ENCODE results near the gene MAFB.

MAFB gene

GRCh38 chr20:40646361-40646760 lies 42.7 kb downstream of the MAFB start:
- Histone ChIP-seq H3K4me1 (ENCODE audit: control insufficient read depth, insufficient read depth, low read length) (peaks cover 4% of the 10 kb centered on the region), H3K4me3 (ENCODE audit: insufficient read depth, low read depth, low read length) (no peak overlapping the region), H3K9me3 (ENCODE audit: control insufficient read depth, low read length) (no peaks in the 10 kb centered on the region), H3K27ac (ENCODE audit: insufficient read depth, low read depth, low read length, poor library complexity, severe bottlenecking) (no peak overlapping the region), H3K27me3 (ENCODE audit: control insufficient read depth, insufficient read depth, low read length, poor library complexity, severe bottlenecking) (no peaks in the 10 kb centered on the region), H3K36me3 (ENCODE audit: control insufficient read depth, insufficient read depth, low read length) (no peaks in the 10 kb centered on the region)
- 26 to 33% methylated on average over 7 to 8 of the region's 8 CpGs for WGBS, 2 experiments

GRCh38 chr20:40644863-40645262 lies 44.2 kb downstream of the MAFB start:
- Histone ChIP-seq H3K27ac (ENCODE audit: insufficient read depth, low read depth, low read length, poor library complexity, severe bottlenecking) (no peak overlapping the region), H3K36me3 (ENCODE audit: control insufficient read depth, insufficient read depth, low read length) (no peaks in the 10 kb centered on the region), H3K9me3 (ENCODE audit: control insufficient read depth, low read length) (no peaks in the 10 kb centered on the region), H3K27me3 (ENCODE audit: control insufficient read depth, insufficient read depth, low read length, poor library complexity, severe bottlenecking) (no peaks in the 10 kb centered on the region), H3K4me3 (ENCODE audit: insufficient read depth, low read depth, low read length) (no peak overlapping the region), H3K4me1 (ENCODE audit: control insufficient read depth, insufficient read depth, low read length) (peaks cover 4% of the 10 kb centered on the region)
- WGBS, 2 experiments = 90 to 96% methylated on average over 2 of the region's 2 CpGs

GRCh38 chr20:40643891-40644290 lies 45.1 kb downstream of the MAFB start:
- no peaks in the 10 kb centered on the region for H3K36me3 ChIP-seq (ENCODE audit: control insufficient read depth, insufficient read depth, low read length)
- 72 to 74% methylated on average over 5 of the region's 5 CpGs for WGBS, 2 experiments
- no peak overlapping the region for H3K4me3 ChIP-seq (ENCODE audit: insufficient read depth, low read depth, low read length)
- no peak overlapping the region for H3K27ac ChIP-seq (ENCODE audit: insufficient read depth, low read depth, low read length, poor library complexity, severe bottlenecking)
- H3K4me1 ChIP-seq (ENCODE audit: control insufficient read depth, insufficient read depth, low read length) = peaks cover 4% of the 10 kb centered on the region
- H3K27me3 ChIP-seq (ENCODE audit: control insufficient read depth, insufficient read depth, low read length, poor library complexity, severe bottlenecking) = no peaks in the 10 kb centered on the region
- H3K9me3 ChIP-seq (ENCODE audit: control insufficient read depth, low read length) = no peaks in the 10 kb centered on the region

- Histone ChIP-seq H3K27me3 (ENCODE audit: control insufficient read depth, insufficient read depth, low read length, poor library complexity, severe bottlenecking) (no peaks in the 10 kb centered on the region), H3K4me1 (ENCODE audit: control insufficient read depth, insufficient read depth, low read length) (peaks cover 4% of the 10 kb centered on the region), H3K9me3 (ENCODE audit: control insufficient read depth, low read length) (no peaks in the 10 kb centered on the region), H3K4me3 (ENCODE audit: insufficient read depth, low read depth, low read length) (no peak overlapping the region), H3K36me3 (ENCODE audit: control insufficient read depth, insufficient read depth, low read length) (no peaks in the 10 kb centered on the region), H3K27ac (ENCODE audit: insufficient read depth, low read depth, low read length, poor library complexity, severe bottlenecking) (no peak overlapping the region)
- WGBS, 2 experiments = 77 to 83% methylated on average over 4 of the region's 4 CpGs
These were observed 47.2 kb downstream of the MAFB start for GRCh38 chr20:40641809-40642208.

- Histone ChIP-seq H3K27ac (ENCODE audit: insufficient read depth, low read depth, low read length, poor library complexity, severe bottlenecking) (no peak overlapping the region), H3K4me3 (ENCODE audit: insufficient read depth, low read depth, low read length) (no peak overlapping the region), H3K4me1 (ENCODE audit: control insufficient read depth, insufficient read depth, low read length) (peaks cover 4% of the 10 kb centered on the region), H3K9me3 (ENCODE audit: control insufficient read depth, low read length) (no peaks in the 10 kb centered on the region), H3K36me3 (ENCODE audit: control insufficient read depth, insufficient read depth, low read length) (no peaks in the 10 kb centered on the region), H3K27me3 (ENCODE audit: control insufficient read depth, insufficient read depth, low read length, poor library complexity, severe bottlenecking) (no peaks in the 10 kb centered on the region)
- 90 to 91% methylated on average over 2 of the region's 2 CpGs for WGBS, 2 experiments
These were observed 47.8 kb downstream of the MAFB start for GRCh38 chr20:40641202-40641601.

GRCh38 chr20:40640667-40641066 lies 48.4 kb downstream of the MAFB start:
- Histone ChIP-seq H3K36me3 (ENCODE audit: control insufficient read depth, insufficient read depth, low read length) (no peaks in the 10 kb centered on the region), H3K27ac (ENCODE audit: insufficient read depth, low read depth, low read length, poor library complexity, severe bottlenecking) (no peak overlapping the region), H3K4me1 (ENCODE audit: control insufficient read depth, insufficient read depth, low read length) (no peaks in the 10 kb centered on the region), H3K27me3 (ENCODE audit: control insufficient read depth, insufficient read depth, low read length, poor library complexity, severe bottlenecking) (no peaks in the 10 kb centered on the region), H3K9me3 (ENCODE audit: control insufficient read depth, low read length) (no peaks in the 10 kb centered on the region), H3K4me3 (ENCODE audit: insufficient read depth, low read depth, low read length) (no peak overlapping the region)
- WGBS, 2 experiments = 87% methylated on average over 2 of the region's 2 CpGs; no CpG with 5 or more reads in 1 of the 2 experiments

- H3K27ac ChIP-seq (ENCODE audit: insufficient read depth, low read depth, low read length, poor library complexity, severe bottlenecking) = no peak overlapping the region
- no peak overlapping the region for H3K4me3 ChIP-seq (ENCODE audit: insufficient read depth, low read depth, low read length)
- no peaks in the 10 kb centered on the region for H3K27me3 ChIP-seq (ENCODE audit: control insufficient read depth, insufficient read depth, low read length, poor library complexity, severe bottlenecking)
- H3K4me1 ChIP-seq (ENCODE audit: control insufficient read depth, insufficient read depth, low read length) = no peaks in the 10 kb centered on the region
- WGBS, 2 experiments = 89 to 90% methylated on average over 2 of the region's 2 CpGs
- H3K36me3 ChIP-seq (ENCODE audit: control insufficient read depth, insufficient read depth, low read length) = no peaks in the 10 kb centered on the region
- no peaks in the 10 kb centered on the region for H3K9me3 ChIP-seq (ENCODE audit: control insufficient read depth, low read length)
These were observed 49.2 kb downstream of the MAFB start for GRCh38 chr20:40639676-40640355.

- H3K9me3 ChIP-seq (ENCODE audit: control insufficient read depth, low read length) = no peaks in the 10 kb centered on the region
- H3K36me3 ChIP-seq (ENCODE audit: control insufficient read depth, insufficient read depth, low read length) = no peaks in the 10 kb centered on the region
- H3K27me3 ChIP-seq (ENCODE audit: control insufficient read depth, insufficient read depth, low read length, poor library complexity, severe bottlenecking) = no peaks in the 10 kb centered on the region
- no peaks in the 10 kb centered on the region for H3K4me1 ChIP-seq (ENCODE audit: control insufficient read depth, insufficient read depth, low read length)
- 81 to 86% methylated on average over 1 of the region's 1 CpG for WGBS, 2 experiments
- H3K4me3 ChIP-seq (ENCODE audit: insufficient read depth, low read depth, low read length) = no peak overlapping the region
- H3K27ac ChIP-seq (ENCODE audit: insufficient read depth, low read depth, low read length, poor library complexity, severe bottlenecking) = no peak overlapping the region
These were observed 49.9 kb downstream of the MAFB start for GRCh38 chr20:40639132-40639531.

- H3K27ac ChIP-seq (ENCODE audit: insufficient read depth, low read depth, low read length, poor library complexity, severe bottlenecking) = no peak overlapping the region
- no peaks in the 10 kb centered on the region for H3K27me3 ChIP-seq (ENCODE audit: control insufficient read depth, insufficient read depth, low read length, poor library complexity, severe bottlenecking)
- no peaks in the 10 kb centered on the region for H3K36me3 ChIP-seq (ENCODE audit: control insufficient read depth, insufficient read depth, low read length)
- H3K9me3 ChIP-seq (ENCODE audit: control insufficient read depth, low read length) = no peaks in the 10 kb centered on the region
- H3K4me1 ChIP-seq (ENCODE audit: control insufficient read depth, insufficient read depth, low read length) = no peaks in the 10 kb centered on the region
- WGBS, 2 experiments = 92 to 94% methylated on average over 2 of the region's 2 CpGs
- no peak overlapping the region for H3K4me3 ChIP-seq (ENCODE audit: insufficient read depth, low read depth, low read length)
These were observed 50.6 kb downstream of the MAFB start for GRCh38 chr20:40638414-40638813.

GRCh38 chr20:40637176-40637575 lies 51.9 kb downstream of the MAFB start:
- WGBS, 2 experiments = 92 to 95% methylated on average over 3 of the region's 3 CpGs
- no peaks in the 10 kb centered on the region for H3K4me1 ChIP-seq (ENCODE audit: control insufficient read depth, insufficient read depth, low read length)
- H3K27me3 ChIP-seq (ENCODE audit: control insufficient read depth, insufficient read depth, low read length, poor library complexity, severe bottlenecking) = no peaks in the 10 kb centered on the region
- no peak overlapping the region for H3K4me3 ChIP-seq (ENCODE audit: insufficient read depth, low read depth, low read length)
- H3K9me3 ChIP-seq (ENCODE audit: control insufficient read depth, low read length) = no peaks in the 10 kb centered on the region
- H3K36me3 ChIP-seq (ENCODE audit: control insufficient read depth, insufficient read depth, low read length) = no peaks in the 10 kb centered on the region
- H3K27ac ChIP-seq (ENCODE audit: insufficient read depth, low read depth, low read length, poor library complexity, severe bottlenecking) = no peak overlapping the region

GRCh38 chr20:40636486-40636885 lies 52.5 kb downstream of the MAFB start:
- no peaks in the 10 kb centered on the region for H3K27me3 ChIP-seq (ENCODE audit: control insufficient read depth, insufficient read depth, low read length, poor library complexity, severe bottlenecking)
- H3K27ac ChIP-seq (ENCODE audit: insufficient read depth, low read depth, low read length, poor library complexity, severe bottlenecking) = no peak overlapping the region
- 91 to 92% methylated on average over 2 of the region's 2 CpGs for WGBS, 2 experiments
- H3K36me3 ChIP-seq (ENCODE audit: control insufficient read depth, insufficient read depth, low read length) = no peaks in the 10 kb centered on the region
- no peak overlapping the region for H3K4me3 ChIP-seq (ENCODE audit: insufficient read depth, low read depth, low read length)
- no peaks in the 10 kb centered on the region for H3K4me1 ChIP-seq (ENCODE audit: control insufficient read depth, insufficient read depth, low read length)
- no peaks in the 10 kb centered on the region for H3K9me3 ChIP-seq (ENCODE audit: control insufficient read depth, low read length)
